Peyer's patch (tissue), 4 donors: ENCODE measurements around the gene PDGFB.

Experiments used
- POLR2A ChIP-seq, 2 donors: fragments of 450-650 bp; IDR thresholded peaks; one replicate each; pipeline ENCODE4 v1.5.1; 2017; ENCODE audit warnings: antibody characterized with exemption in 2 of 2, mild to moderate bottlenecking in 2 of 2, moderate library complexity in 2 of 2
- TF ChIP-seq, protein P1 (sequence below), 6 experiments: fragments of 450-650 bp in 4 of 6; fragments of 200-600 bp in 2 of 6; sonication (generic) in 1 of 6; IDR thresholded peaks; one replicate each; pipeline ENCODE4 v1.5.1; 2017 to 2019; ENCODE audit warnings: antibody characterized with exemption in 6 of 6, mild to moderate bottlenecking in 3 of 6, moderate library complexity in 1 of 6

DNA sequence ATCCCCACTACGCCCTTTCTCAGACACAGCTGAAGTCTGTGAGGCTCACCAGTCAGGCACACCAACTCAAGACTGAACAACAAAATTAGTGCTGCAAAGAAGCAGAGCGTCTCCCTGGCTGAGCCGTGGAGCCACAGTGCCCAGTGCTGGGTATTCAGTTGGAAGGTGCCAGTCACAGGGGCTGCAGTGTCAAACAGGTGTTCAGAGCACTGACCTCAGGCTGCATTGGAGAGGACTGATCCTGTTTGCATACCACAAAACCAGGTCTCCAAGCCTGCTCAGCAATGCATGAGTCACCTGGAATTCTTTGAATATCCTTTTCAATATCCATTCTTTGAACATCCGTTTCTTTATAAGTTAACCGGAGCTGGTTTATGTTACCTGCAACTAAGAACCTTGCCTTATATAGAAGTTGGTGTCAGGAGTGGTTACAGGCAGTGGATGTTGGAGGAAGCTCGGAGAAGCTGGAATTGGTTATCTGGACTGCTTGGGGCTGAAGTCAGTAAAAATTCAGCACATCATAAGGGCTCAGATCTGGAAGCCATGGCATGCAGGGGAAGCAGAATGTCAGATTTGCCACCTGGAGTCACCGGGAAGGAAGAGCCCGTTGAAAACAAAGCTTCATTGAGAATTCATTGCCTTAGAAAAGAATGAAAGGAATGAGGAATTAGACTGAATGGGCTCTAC is 30.3 kb downstream of the PDGFB start:
- no peak for TF ChIP-seq POLR2A (IDR thresholded peaks at IDR 0.05)
- TF ChIP-seq, protein P1, sequence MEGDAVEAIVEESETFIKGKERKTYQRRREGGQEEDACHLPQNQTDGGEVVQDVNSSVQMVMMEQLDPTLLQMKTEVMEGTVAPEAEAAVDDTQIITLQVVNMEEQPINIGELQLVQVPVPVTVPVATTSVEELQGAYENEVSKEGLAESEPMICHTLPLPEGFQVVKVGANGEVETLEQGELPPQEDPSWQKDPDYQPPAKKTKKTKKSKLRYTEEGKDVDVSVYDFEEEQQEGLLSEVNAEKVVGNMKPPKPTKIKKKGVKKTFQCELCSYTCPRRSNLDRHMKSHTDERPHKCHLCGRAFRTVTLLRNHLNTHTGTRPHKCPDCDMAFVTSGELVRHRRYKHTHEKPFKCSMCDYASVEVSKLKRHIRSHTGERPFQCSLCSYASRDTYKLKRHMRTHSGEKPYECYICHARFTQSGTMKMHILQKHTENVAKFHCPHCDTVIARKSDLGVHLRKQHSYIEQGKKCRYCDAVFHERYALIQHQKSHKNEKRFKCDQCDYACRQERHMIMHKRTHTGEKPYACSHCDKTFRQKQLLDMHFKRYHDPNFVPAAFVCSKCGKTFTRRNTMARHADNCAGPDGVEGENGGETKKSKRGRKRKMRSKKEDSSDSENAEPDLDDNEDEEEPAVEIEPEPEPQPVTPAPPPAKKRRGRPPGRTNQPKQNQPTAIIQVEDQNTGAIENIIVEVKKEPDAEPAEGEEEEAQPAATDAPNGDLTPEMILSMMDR (IDR thresholded peaks at IDR 0.05) = no peak
